Mammary epithelial cell (primary cell): Measurements from ENCODE around the gene C15orf61.

Experiments
- EZH2 ChIP-seq: IDR thresholded peaks from 2 replicates; pipeline ENCODE4 v1.6.1; 2012; ENCODE audit warnings: low read length, inconsistent platforms, borderline replicate concordance
- TF ChIP-seq, protein P1 (sequence below), 2 donors: IDR thresholded peaks in 1 of 2; conservative IDR thresholded peaks in 1 of 2; 2 replicates each; pipeline ENCODE4 v1.5.1; 2011 to 2012; ENCODE audit warnings: inconsistent platforms in 2 of 2, low read length in 2 of 2, mild to moderate bottlenecking in 2 of 2, control low read depth in 1 of 2, low read depth in 1 of 2; ENCODE audit not compliant: insufficient read depth in 1 of 2; ENCODE audit errors: extremely low read depth in 1 of 2

DNA sequence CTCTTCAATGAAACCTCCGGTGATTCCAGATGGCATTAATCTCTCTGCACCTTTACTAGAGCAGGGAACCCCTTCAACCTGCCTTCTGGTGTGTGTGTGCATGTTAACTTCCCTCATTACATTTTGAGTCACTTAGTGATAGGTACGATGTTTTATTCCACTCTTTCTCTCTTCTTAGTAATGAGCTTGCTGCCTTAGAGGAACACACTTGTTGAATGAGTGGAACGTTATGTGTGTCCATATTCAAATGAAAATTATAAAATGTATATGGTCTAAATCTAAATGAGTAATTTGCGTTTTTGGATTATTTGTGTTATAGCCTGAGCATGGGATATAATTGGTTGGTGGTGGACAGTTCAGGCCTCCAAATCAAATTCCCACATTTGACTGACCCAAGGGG lies 33.6 kb downstream of the C15orf61 start:
- TF ChIP-seq EZH2 = no peak
- TF ChIP-seq, protein P1, sequence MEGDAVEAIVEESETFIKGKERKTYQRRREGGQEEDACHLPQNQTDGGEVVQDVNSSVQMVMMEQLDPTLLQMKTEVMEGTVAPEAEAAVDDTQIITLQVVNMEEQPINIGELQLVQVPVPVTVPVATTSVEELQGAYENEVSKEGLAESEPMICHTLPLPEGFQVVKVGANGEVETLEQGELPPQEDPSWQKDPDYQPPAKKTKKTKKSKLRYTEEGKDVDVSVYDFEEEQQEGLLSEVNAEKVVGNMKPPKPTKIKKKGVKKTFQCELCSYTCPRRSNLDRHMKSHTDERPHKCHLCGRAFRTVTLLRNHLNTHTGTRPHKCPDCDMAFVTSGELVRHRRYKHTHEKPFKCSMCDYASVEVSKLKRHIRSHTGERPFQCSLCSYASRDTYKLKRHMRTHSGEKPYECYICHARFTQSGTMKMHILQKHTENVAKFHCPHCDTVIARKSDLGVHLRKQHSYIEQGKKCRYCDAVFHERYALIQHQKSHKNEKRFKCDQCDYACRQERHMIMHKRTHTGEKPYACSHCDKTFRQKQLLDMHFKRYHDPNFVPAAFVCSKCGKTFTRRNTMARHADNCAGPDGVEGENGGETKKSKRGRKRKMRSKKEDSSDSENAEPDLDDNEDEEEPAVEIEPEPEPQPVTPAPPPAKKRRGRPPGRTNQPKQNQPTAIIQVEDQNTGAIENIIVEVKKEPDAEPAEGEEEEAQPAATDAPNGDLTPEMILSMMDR (conservative IDR thresholded peaks at IDR 0.05 in 1 of 2, IDR thresholded peaks at IDR 0.05 in 1 of 2; ENCODE audit: extremely low read depth in 1 of 2, insufficient read depth in 1 of 2, low read depth in 1 of 2, low read length in 2 of 2) = no peak
